SU-DHL-6 (cell line): ENCODE data around the gene HGD.

Experiments
- EZH2phosphoT487 ChIP-seq: fragments of 200-600 bp; sonication (generic), shearing (Covaris generic); conservative IDR thresholded peaks from 2 replicates; pipeline ENCODE4 v1.6.1; 2018; ENCODE audit warnings: mild to moderate bottlenecking, antibody characterized with exemption, low read length, moderate library complexity, mixed read lengths
- TF ChIP-seq, protein P1 (sequence below): fragments of 200-600 bp; sonication (generic); IDR thresholded peaks from one replicate; pipeline ENCODE4 v1.5.1; 2017; ENCODE audit warnings: antibody characterized with exemption, mild to moderate bottlenecking, low read length, moderate library complexity; ENCODE audit not compliant: insufficient read depth, poor library complexity, severe bottlenecking

DNA sequence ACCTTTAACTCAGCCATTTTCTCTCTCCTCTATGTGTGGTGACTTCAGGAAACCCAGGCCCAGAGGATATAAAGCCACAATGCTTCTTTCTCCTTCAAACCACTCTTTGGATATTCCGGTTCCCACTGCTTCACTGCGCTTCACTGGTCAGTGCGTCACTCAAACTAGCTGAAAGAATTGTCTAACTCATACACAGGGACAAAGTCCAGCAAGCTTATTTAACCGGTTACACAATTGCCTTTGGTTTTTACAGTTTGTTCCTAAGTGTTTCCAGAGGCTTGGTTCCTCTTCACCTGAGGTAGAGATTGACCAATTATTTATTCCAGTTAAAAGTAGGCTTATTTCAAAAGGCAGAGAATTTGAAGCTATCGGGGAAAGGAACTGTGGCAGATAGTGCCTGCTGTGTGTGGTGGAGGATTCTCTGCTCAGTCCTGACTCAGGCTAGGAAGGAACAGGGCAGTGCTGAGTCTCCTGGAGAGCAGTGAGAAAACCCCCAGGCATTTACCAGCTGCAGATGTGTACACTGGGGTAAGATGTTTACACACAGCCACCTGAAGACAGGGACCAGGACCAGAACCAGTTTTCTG, at the start of gene HGD:
- TF ChIP-seq, protein P1, sequence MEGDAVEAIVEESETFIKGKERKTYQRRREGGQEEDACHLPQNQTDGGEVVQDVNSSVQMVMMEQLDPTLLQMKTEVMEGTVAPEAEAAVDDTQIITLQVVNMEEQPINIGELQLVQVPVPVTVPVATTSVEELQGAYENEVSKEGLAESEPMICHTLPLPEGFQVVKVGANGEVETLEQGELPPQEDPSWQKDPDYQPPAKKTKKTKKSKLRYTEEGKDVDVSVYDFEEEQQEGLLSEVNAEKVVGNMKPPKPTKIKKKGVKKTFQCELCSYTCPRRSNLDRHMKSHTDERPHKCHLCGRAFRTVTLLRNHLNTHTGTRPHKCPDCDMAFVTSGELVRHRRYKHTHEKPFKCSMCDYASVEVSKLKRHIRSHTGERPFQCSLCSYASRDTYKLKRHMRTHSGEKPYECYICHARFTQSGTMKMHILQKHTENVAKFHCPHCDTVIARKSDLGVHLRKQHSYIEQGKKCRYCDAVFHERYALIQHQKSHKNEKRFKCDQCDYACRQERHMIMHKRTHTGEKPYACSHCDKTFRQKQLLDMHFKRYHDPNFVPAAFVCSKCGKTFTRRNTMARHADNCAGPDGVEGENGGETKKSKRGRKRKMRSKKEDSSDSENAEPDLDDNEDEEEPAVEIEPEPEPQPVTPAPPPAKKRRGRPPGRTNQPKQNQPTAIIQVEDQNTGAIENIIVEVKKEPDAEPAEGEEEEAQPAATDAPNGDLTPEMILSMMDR = no peak
- TF ChIP-seq EZH2phosphoT487 = no peak
